ENCODE measurements around the gene THG1L.
"Not testable (repeated sequence)": the region's sequence is repeated elsewhere in the genome, so short reads cannot be mapped to it uniquely, and the experiment has no call there.

The THG1L gene

GRCh38 chr5:157731272-157732129 is at the start of gene THG1L:
TSS of gene THG1L (plus strand) at chr5:157731420. CDS start at chr5:157731441, 21 bp downstream.
- peak; percentile 97 for DNase-seq

GRCh38 chr5:157682257-157682656 is 49.0 kb upstream of the THG1L start:
- no peak for DNase-seq

- not testable (repeated sequence) for DNase-seq
Measured at GRCh38 chr5:157686276-157687197, 44.7 kb upstream of the THG1L start.

GRCh38 chr5:157687198-157687554 is 44.0 kb upstream of the THG1L start:
- DNase-seq, result no peak

GRCh38 chr5:157689942-157690689 is 41.1 kb upstream of the THG1L start:
- no peak for DNase-seq

- DNase-seq, result no peak
Measured at GRCh38 chr5:157690690-157691433, 40.4 kb upstream of the THG1L start.

GRCh38 chr5:157693816-157694215 is 37.4 kb upstream of the THG1L start:
- not testable (repeated sequence) for DNase-seq

- not testable (repeated sequence) for DNase-seq
Measured at GRCh38 chr5:157696154-157696553, 35.1 kb upstream of the THG1L start.

- DNase-seq, result not testable (repeated sequence)
Measured at GRCh38 chr5:157698674-157699073, 32.5 kb upstream of the THG1L start.

- DNase-seq, result no peak
Measured at GRCh38 chr5:157703736-157704135, 27.5 kb upstream of the THG1L start.

GRCh38 chr5:157708866-157709265 is 22.4 kb upstream of the THG1L start:
- DNase-seq, result no peak

GRCh38 chr5:157709346-157709745 is 21.9 kb upstream of the THG1L start:
- DNase-seq, result no peak

- DNase-seq, result no peak
Measured at GRCh38 chr5:157710431-157710830, 20.8 kb upstream of the THG1L start.

- no peak for DNase-seq
Measured at GRCh38 chr5:157710882-157711281, 20.3 kb upstream of the THG1L start.

- no peak for DNase-seq
Measured at GRCh38 chr5:157713830-157714595, 17.2 kb upstream of the THG1L start.

- no peak for DNase-seq
Measured at GRCh38 chr5:157714596-157714864, 16.7 kb upstream of the THG1L start.

GRCh38 chr5:157718519-157718918 is 12.7 kb upstream of the THG1L start:
- peak; percentile 71 for DNase-seq

GRCh38 chr5:157719245-157719644 is 12.0 kb upstream of the THG1L start:
- DNase-seq, result no peak

- no peak for DNase-seq
Measured at GRCh38 chr5:157721159-157721558, 10.1 kb upstream of the THG1L start.

GRCh38 chr5:157722895-157723294 is 8.3 kb upstream of the THG1L start:
- not testable (repeated sequence) for DNase-seq

GRCh38 chr5:157726607-157727006 is 4.6 kb upstream of the THG1L start:
- DNase-seq, result not testable (repeated sequence)

- DNase-seq, result not testable (repeated sequence)
Measured at GRCh38 chr5:157727858-157728257, 3.4 kb upstream of the THG1L start.

All from midbrain (tissue), 1 donor.